Panc1 (cell line): ENCODE results near the gene KLHL26. TPM values are rescaled to one million over a fixed set of nuclear protein-coding genes. Genes with fewer than 3 reads are reported as not detected.

Source experiments
- ATAC-seq: fragments of 200-7000 bp; cut with Tn5 transposase; 2 replicates; pipeline ENCODE4 v1.9.1; 2020; ENCODE audit warnings: mild to moderate bottlenecking, moderate library complexity
- BruUV-seq: library from RNA; stranded (reverse); fragments of 400-500 nt; replicated peaks from 2 replicates; lab custom pipeline; 2021; lab: Mats Ljungman, UMichigan
- CTCF ChIA-PET: fragments of 300-600 bp; sonication (Branson Sonifier 250); formaldehyde crosslinking; loops from one replicate; lab custom pipeline; 2022; ENCODE audit warnings: antibody characterized with exemption; lab: Charles Lee
- POLR2A ChIA-PET: fragments of 300-600 bp; sonication (Branson Sonifier 250); formaldehyde crosslinking; loops from one replicate; lab custom pipeline; 2022; ENCODE audit warnings: antibody characterized with exemption; lab: Charles Lee
- DNase-seq: peaks from one replicate; pipeline ENCODE4 v3.0.0-alpha.2; 2010; ENCODE audit warnings: low read depth, low spot score
- H3K27ac ChIP-seq: 2 replicates; pipeline ENCODE4 v1.5.1; 2011; ENCODE audit warnings: mild to moderate bottlenecking, low read length, inconsistent platforms
- H3K27me3 ChIP-seq: fragments of 200-500 bp; sonication (Bioruptor generic); 2 replicates; pipeline ENCODE4 v1.6.0; 2014; ENCODE audit warnings: low read length, inconsistent platforms; ENCODE audit not compliant: control insufficient read depth, insufficient read depth
- H3K36me3 ChIP-seq: fragments of 200-500 bp; sonication (Bioruptor generic); 2 replicates; pipeline ENCODE4 v1.5.1; 2014; ENCODE audit warnings: inconsistent platforms, mild to moderate bottlenecking, low read length, moderate library complexity; ENCODE audit not compliant: control insufficient read depth, insufficient read depth
- H3K4me1 ChIP-seq: 2 replicates; pipeline ENCODE4 v1.5.1; 2011; ENCODE audit warnings: inconsistent platforms, mild to moderate bottlenecking, low read length, moderate library complexity; ENCODE audit not compliant: control insufficient read depth, insufficient read depth
- H3K4me3 ChIP-seq, 2 experiments: 2 replicates each; pipeline ENCODE4 v1.5.1; 2011 to 2012; ENCODE audit warnings: low read depth in 2 of 2, low read length in 2 of 2, mild to moderate bottlenecking in 2 of 2, inconsistent platforms in 1 of 2, moderate library complexity in 1 of 2
- H3K9me3 ChIP-seq: fragments of 200-500 bp; sonication (Bioruptor generic); 2 replicates; pipeline ENCODE4 v1.5.1; 2014; ENCODE audit warnings: low read depth, mild to moderate bottlenecking, inconsistent platforms, low read length, moderate library complexity; ENCODE audit not compliant: control insufficient read depth, insufficient read depth
- CTCF ChIP-seq: fragments of 450-650 bp; IDR thresholded peaks from 2 replicates; pipeline ENCODE4 v1.5.1; 2017; ENCODE audit warnings: mild to moderate bottlenecking
- POLR2AphosphoS5 ChIP-seq: IDR thresholded peaks from 2 replicates; pipeline ENCODE4 v1.6.1; 2012; ENCODE audit warnings: mild to moderate bottlenecking, low read depth, low read length, moderate library complexity
- REST ChIP-seq, 2 experiments: IDR thresholded peaks; 2 replicates each; pipeline ENCODE4 v1.6.1; 2011 to 2012; ENCODE audit warnings: low read depth in 2 of 2, control low read depth in 1 of 2, low read length in 1 of 2, mild to moderate bottlenecking in 1 of 2, moderate library complexity in 1 of 2; ENCODE audit not compliant: insufficient read depth in 1 of 2
- SIN3A ChIP-seq: IDR thresholded peaks from 2 replicates; pipeline ENCODE4 v1.6.1; 2012; ENCODE audit warnings: low read depth, mild to moderate bottlenecking, low read length, moderate library complexity, borderline replicate concordance; ENCODE audit not compliant: insufficient read depth
- TCF7L2 ChIP-seq: IDR thresholded peaks from 2 replicates; pipeline ENCODE4 v1.6.1; 2011; ENCODE audit warnings: mild to moderate bottlenecking, low read depth, low read length, inconsistent platforms
- in situ Hi-C: cut with HindIII; loops from 2 replicates; pipeline ENCODE4 v1.10.0; 2016; ENCODE audit warnings: low sequenced_read_pairs, low pct_unique_long_range_greater_than_20kb
- intact Hi-C: fragments of 100-400 bp; cut with micrococcal nuclease; formaldehyde crosslinking; loops from one replicate; pipeline ENCODE4 v1.10.0; 2022; ENCODE audit not compliant: unreplicated experiment
- total RNA-seq: library from RNA; stranded (reverse); gene quantifications from one replicate; pipeline ENCODE4 v1.2.1, GENCODE V29; 2021; ENCODE audit not compliant: unreplicated experiment

KLHL26 gene
- total RNA-seq, 1 experiment from 2014 or later, result 4.4 TPM

DNA sequence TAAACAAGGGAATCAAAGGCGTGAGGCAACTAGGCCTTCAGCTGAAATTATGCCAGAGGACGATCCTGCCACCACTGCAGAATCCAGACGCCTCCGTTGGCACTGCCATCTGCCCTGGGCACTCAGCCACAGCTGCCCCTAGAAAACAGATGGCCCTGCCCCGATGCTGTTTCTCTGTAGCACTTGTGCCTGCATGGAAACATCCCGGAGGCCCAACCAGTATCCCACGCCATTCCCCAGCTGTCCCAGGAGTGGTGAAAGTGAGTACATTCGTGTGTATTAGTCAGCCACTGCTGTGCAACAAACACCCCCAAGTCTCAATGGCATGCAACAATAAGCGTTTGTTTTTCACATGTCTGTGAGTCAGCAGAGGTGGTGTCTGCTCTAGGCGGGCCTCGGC, 37.8 kb downstream of the KLHL26 start:
- ATAC-seq (no peak), DNase-seq (no peak)
- Histone ChIP-seq H3K27ac (no peak overlapping the region), H3K27me3 (no peaks in the 10 kb centered on the region), H3K4me3 (no peak overlapping the region), H3K4me1 (peaks cover 12% of the 10 kb centered on the region), H3K36me3 (no peaks in the 10 kb centered on the region), H3K9me3 (no peaks in the 10 kb centered on the region)
- POLR2A ChIA-PET, result no interaction called here
- TF ChIP-seq CTCF, result no peak
- no peak for TF ChIP-seq POLR2AphosphoS5
- no peak for TF ChIP-seq REST (IDR thresholded peaks at IDR 0.05; ENCODE audit: insufficient read depth in 1 of 2, low read depth in 2 of 2, low read length in 1 of 2)
- TF ChIP-seq SIN3A, result no peak
- TF ChIP-seq TCF7L2, result no peak
- intact Hi-C loops, result loop anchor here (10.0 kb wide), 1 partner anchor 80 kb away; no protein-coding TSS in a partner anchor
- BruUV-seq, result no TSS peak
- in situ Hi-C loops, result no loop called here
- CTCF ChIA-PET, result interaction anchor here (0.6 kb wide), 1 partner anchor 87 kb away, joined by 3 read pairs; no protein-coding TSS in a partner anchor

GRCh38 chr19:18675779-18676178, 39.0 kb downstream of the KLHL26 start:
- H3K4me1 ChIP-seq, result peaks cover 12% of the 10 kb centered on the region
- H3K27me3 ChIP-seq, result no peaks in the 10 kb centered on the region
- intact Hi-C loops (loop anchor here (10.0 kb wide), 1 partner anchor 81 kb away; no protein-coding TSS in a partner anchor), in situ Hi-C loops (no loop called here)
- H3K27ac ChIP-seq, result no peak overlapping the region
- no peaks in the 10 kb centered on the region for H3K9me3 ChIP-seq
- BruUV-seq, result no TSS peak
- no peaks in the 10 kb centered on the region for H3K36me3 ChIP-seq
- TF ChIP-seq SIN3A (no peak), TCF7L2 (no peak), POLR2AphosphoS5 (no peak), CTCF (no peak; the same call in 1 of the 2 replicates), REST (IDR thresholded peaks at IDR 0.05; ENCODE audit: insufficient read depth in 1 of 2, low read depth in 2 of 2, low read length in 1 of 2) (no peak)
- POLR2A ChIA-PET, result no interaction called here
- no peak overlapping the region for H3K4me3 ChIP-seq
- CTCF ChIA-PET, result interaction anchor here (1.6 kb wide), 1 partner anchor 82 kb away, joined by 4 read pairs; no protein-coding TSS in a partner anchor
- no peak for DNase-seq
- ATAC-seq, result no peak
